Hepatocyte (in vitro differentiated cells): Measurements from ENCODE around the gene MARCHF3.

ENCODE experiments used
- CTCF ChIP-seq: fragments of 200-600 bp; sonication (generic); IDR thresholded peaks from 2 replicates; pipeline ENCODE4 v1.5.1; 2016; ENCODE audit warnings: antibody characterized with exemption, mild to moderate bottlenecking; ENCODE audit not compliant: poor library complexity
- EZH2 ChIP-seq: fragments of 200-600 bp; sonication (generic); IDR thresholded peaks from 2 replicates; pipeline ENCODE4 v1.6.1; 2016; ENCODE audit warnings: antibody characterized with exemption, mild to moderate bottlenecking, borderline replicate concordance
- EZH2phosphoT487 ChIP-seq: fragments of 200-600 bp; sonication (generic); IDR thresholded peaks from one replicate; pipeline ENCODE4 v1.6.1; 2018; ENCODE audit warnings: antibody characterized with exemption, mild to moderate bottlenecking, low read depth, moderate library complexity; ENCODE audit not compliant: unreplicated experiment, severe bottlenecking

GRCh38 chr5:126914801-126915436, 115.4 kb downstream of the MARCHF3 start:
- TF ChIP-seq CTCF (no peak), EZH2phosphoT487 (no peak), EZH2 (no peak)
